HEK293T (cell line): Measurements from ENCODE around the gene PHACTR3.

Source experiments
- BHLHE40 ChIP-seq: fragments of 450-650 bp; IDR thresholded peaks from 2 replicates; pipeline ENCODE4 v1.6.1; 2016; ENCODE audit warnings: mild to moderate bottlenecking, moderate library complexity, borderline replicate concordance
- CTBP1 ChIP-seq: fragments of 450-650 bp; IDR thresholded peaks from 2 replicates; pipeline ENCODE4 v1.6.1; 2016; ENCODE audit warnings: borderline replicate concordance
- FOXK2 ChIP-seq: fragments of 450-650 bp; IDR thresholded peaks from 2 replicates; pipeline ENCODE4 v1.6.1; 2016; ENCODE audit warnings: mild to moderate bottlenecking
- NFRKB ChIP-seq: fragments of 450-650 bp; IDR thresholded peaks from 2 replicates; pipeline ENCODE4 v1.6.1; 2016; ENCODE audit warnings: mild to moderate bottlenecking, moderate library complexity

- TF ChIP-seq BHLHE40 (no peak), FOXK2 (no peak), NFRKB (no peak), CTBP1 (no peak)
Measured at GRCh38 chr20:59756241-59756640, 151.9 kb downstream of the PHACTR3 start.
